H4 (cell line): Measurements from ENCODE around the gene TAT. TPM values are rescaled to one million over a fixed set of nuclear protein-coding genes. Genes with fewer than 3 reads are reported as not detected.
"Not testable (repeated sequence)": the region's sequence is repeated elsewhere in the genome, so short reads cannot be mapped to it uniquely, and the experiment has no call there.

Experiments used
- DNase-seq: peaks from one replicate; pipeline ENCODE4 v3.0.0-alpha.2; 2015; ENCODE audit warnings: low spot score
- total RNA-seq: library from RNA; depleted of rRNA; stranded (reverse); fragments of >200 nt; shearing (Covaris generic); gene quantifications from 2 replicates; pipeline ENCODE4 v1.2.3, GENCODE V29; 2014; rRNA removed

TAT gene
- not detected in 2 replicates for total RNA-seq

GRCh38 chr16:71576971-71577370 lies at the start of gene TAT:
Gene TAT (minus strand): TSS chr16:71577092. CDS start chr16:71576415, 677 bp downstream.
- no peak for DNase-seq

GRCh38 chr16:71626018-71626857 lies 49.3 kb upstream of the TAT start, which contains the start of gene MARVELD3:
Gene MARVELD3 (plus strand): TSS chr16:71626184. CDS start chr16:71626230, 46 bp downstream.
- DNase-seq: no peak

DNA sequence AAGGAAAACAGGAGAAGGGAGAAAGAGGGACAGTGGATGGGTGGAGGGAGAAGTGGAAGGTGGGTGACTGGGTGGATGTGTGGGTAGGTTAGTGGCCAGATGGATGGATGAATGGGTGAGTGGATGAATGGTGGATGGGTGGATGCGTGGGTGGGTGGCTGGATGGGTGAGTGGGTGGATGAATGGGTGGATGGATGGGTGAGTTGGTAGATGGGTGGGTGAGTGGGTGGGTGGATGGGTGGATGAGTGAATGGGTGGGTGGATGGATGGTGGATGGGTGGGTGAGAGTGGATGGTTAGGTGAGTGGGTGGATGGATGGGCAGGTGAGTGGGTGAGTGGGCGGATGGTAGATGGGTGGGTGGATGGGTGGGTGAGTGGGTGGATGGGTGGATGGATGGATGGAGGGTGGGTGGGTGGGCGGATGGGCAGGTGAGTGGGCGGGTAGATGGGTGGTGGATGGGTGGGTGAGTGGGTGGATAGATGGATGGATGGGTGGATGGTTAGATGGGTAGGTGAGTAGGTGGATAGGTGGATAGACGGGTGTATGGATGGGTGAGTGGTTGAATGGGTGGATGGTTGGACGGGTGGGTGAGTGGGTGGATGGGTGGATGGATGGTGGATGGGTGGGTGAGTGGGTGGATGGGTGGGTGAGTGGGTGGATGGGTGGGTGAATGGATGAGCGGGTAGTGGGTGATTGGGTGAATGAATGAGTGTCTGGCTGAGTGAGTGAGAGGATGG lies 48.4 kb upstream of the TAT start:
- DNase-seq: no peak

- DNase-seq: no peak
These were observed 46.7 kb upstream of the TAT start for GRCh38 chr16:71623597-71623996.

- DNase-seq: no peak
These were observed 45.2 kb upstream of the TAT start for GRCh38 chr16:71622088-71622487.

GRCh38 chr16:71618429-71618828 lies 41.5 kb upstream of the TAT start:
- DNase-seq: no peak

DNA sequence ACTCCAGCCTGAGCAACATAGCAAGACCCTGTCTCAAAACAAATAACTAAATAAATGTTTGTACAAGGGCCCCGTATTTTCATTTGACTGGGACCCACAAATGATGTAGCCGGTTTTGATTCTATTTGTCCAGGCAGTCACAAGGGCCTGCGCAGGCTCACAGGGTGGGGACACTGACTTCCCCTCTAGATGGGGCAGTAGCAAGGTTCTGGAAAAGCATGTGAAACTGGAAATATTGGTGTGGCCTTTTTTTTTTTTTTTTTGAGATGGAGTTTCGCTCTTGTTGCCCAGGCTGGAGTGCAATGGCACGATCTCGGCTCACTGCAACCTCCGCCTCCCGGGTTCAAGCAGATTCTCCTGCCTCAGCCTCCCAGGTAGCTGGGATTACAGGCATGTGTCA lies 38.1 kb upstream of the TAT start:
- DNase-seq: not testable (repeated sequence)

GRCh38 chr16:71610936-71611871 lies 34.3 kb upstream of the TAT start:
- peak; percentile 27 for DNase-seq

GRCh38 chr16:71610447-71610846 lies 33.6 kb upstream of the TAT start:
- DNase-seq: no peak

- no peak for DNase-seq
These were observed 32.2 kb upstream of the TAT start for GRCh38 chr16:71609066-71609465.

- DNase-seq: no peak
These were observed 23.9 kb upstream of the TAT start for GRCh38 chr16:71600822-71601221.

DNA sequence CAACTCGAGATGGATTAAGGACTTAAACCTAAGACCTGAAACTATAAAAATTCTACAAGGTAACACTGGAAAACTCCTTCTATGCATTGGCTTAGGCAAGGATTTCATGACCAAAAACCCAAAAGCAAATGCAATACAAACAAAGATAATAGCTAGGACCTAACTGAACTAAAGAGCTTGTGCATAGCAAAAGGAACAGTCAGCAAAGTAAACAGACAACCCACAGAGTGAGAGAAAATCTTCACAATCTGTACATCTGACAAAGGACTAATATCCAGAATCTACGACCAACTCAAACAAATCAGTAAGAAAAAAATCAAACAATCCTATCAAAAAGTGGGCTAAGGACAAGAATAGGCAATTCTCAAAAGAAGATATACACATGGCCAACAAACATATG lies 21.5 kb upstream of the TAT start:
- DNase-seq: not testable (repeated sequence)

DNA sequence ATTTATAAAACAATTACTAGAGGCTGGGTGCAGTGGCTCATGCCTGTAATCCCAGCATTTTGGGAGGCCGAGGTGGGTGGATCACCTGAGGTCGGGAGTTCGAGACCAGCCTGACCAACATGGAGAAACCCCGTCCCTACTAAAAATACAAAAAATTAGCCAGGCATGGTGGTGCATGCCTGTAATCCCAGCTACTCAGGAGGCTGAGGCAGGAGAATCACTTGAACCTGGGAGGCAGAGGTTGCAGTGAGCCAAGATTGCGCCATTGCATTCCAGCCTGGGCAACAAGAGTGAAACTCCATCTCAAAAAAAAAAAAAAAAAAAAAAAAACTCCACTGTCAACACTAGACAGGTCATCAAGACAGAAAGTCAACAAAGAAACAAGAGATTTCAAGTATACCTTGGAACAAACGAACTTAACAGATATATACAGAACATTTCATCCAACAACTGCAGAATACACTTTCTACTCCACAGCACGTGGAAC lies 18.5 kb upstream of the TAT start:
- not testable (repeated sequence) for DNase-seq

GRCh38 chr16:71594000-71594646 lies 17.2 kb upstream of the TAT start:
- no peak for DNase-seq

DNA sequence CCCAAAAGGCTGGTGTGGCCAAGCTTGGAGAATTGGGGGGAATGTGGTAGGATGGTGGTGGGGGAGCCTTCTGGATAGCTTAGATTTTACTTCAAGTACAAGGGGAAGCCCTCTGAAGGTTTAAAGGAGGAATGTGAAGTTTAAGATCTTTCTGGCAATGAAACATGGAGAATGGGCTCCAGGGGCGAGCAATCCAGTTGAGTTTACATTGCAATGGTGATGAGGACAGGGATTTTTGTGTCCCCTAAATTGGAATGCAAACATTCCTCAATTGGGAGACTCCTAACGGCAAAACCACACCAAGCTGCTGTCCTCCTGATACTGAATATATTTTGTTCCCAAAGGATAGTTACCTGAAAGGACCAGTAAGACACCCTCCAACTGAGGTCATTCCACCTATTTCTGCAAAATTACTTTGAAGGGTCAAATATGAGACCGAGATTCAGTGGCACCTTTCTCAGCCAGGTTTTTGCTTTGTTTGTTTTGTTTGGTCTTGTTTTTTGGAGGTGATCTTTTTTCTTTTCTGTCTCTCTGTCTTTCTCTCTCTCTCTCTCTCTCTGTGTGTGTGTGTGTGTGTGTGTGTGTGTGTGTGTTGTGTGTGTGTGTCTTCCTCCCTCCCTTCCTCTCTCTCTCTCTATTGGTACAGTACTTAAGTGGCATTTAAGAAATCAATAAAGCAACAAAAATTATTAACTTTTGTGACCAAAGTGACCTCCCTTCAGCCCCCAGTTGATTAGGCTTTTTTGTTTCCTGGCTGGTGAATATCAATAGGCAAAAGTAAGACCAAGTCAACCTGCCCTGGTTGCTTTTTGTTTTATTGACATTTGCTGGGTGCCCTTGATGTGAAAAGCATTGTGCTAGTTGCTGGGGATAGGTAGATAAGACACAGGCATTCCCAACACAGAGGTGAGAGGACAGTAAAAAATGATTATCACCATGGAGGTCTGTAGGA lies 16.4 kb upstream of the TAT start:
- no peak for DNase-seq

DNA sequence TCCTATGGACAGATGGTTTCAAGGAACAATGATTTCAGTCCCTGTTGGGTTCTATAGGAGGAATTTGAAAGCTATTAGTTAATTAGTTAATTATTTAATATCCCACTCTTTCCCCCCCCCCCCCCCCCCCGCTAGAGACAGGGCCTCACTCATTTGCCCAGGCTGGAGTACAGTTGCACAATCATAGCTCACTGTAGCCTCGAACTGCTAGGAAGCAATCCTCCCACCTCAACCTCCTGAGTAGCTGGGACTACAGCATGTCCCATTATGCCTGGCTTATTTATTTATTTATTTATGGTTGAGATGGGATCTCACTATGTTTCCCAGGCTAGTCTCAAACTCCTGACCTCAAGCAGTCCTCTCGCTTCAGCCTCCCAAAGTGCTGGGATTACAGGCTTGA lies 15.0 kb upstream of the TAT start:
- no peak for DNase-seq

- no peak for DNase-seq
These were observed 13.7 kb upstream of the TAT start for GRCh38 chr16:71590584-71590983.

- DNase-seq: not testable (repeated sequence)
These were observed 13.2 kb upstream of the TAT start for GRCh38 chr16:71590071-71590470.

DNA sequence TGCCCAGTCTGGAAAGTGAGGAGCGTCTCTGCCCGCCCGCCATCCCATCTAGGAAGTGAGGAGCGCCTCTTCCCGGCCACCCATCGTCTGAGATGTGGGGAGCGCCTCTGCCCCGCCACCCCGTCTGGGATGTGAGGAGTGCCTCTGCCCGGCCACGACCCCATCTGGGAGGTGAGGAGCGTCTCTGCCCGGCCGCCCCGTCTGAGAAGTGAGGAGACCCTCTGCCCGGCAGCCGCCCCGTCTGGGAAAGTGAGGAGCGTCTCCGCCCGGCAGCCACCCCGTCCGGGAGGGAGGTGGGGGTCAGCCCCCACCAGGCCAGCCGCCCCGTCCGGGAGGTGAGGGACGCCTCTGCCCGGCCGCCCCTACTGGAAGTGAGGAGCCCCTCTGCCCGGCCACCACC lies 12.4 kb upstream of the TAT start:
- not testable (repeated sequence) for DNase-seq

- DNase-seq: no peak
These were observed 8.4 kb upstream of the TAT start for GRCh38 chr16:71585318-71585703.
